Activated CD8-positive, alpha-beta memory T cell treated with anti-CD3 and anti-CD28 coated beads, Interleukin-2, amount 50 U/mL, for 1 hour (primary cell): Measurements from ENCODE around the gene ABCB1.
"Not testable (repeated sequence)": the region's sequence is repeated elsewhere in the genome, so short reads cannot be mapped to it uniquely, and the experiment has no call there.

ENCODE experiments used
- DNase-seq: peaks from one replicate; pipeline ENCODE4 v3.0.0-alpha.2; 2020; ENCODE audit errors: extremely low read depth

Gene ABCB1

GRCh38 chr7:87575521-87575920 is 25.2 kb downstream of the ABCB1 start:
- DNase-seq, result no peak

DNA sequence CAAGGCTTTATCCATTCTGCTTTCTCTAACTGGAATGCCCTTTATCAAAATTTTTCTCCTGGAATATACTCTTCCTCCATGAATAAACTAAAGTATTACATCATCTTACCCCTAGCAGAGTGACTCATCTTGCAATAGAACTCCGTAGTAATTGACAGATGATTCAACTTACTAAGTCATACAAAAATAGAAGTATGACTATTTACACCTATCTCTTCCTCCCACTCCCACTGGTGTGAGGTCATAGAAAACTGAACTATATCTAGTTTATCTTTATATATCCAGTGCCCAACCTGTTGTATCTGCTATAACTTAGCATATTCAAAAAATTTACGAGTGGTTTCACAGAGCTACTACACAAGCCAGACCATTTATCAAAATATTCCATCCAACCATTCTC is 26.1 kb downstream of the ABCB1 start:
- DNase-seq, result no peak

DNA sequence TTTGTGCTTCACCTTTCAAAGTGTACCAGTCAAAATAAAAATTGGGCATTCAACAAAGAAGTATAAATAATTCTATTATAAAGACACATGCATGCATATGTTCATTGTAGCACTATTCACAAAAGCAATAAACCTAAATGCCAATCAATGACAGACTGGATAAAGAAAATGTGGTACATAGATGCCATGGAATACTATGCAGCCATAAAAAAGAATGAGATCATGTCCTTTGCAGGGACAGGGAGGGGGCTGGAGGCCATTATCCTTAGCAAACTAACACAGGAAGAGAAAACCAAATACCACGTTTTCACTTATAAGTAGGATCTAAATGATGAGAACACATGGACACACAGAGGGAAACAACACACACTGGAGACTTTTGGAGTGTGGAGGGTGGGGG is 28.2 kb downstream of the ABCB1 start:
- DNase-seq, result not testable (repeated sequence)

DNA sequence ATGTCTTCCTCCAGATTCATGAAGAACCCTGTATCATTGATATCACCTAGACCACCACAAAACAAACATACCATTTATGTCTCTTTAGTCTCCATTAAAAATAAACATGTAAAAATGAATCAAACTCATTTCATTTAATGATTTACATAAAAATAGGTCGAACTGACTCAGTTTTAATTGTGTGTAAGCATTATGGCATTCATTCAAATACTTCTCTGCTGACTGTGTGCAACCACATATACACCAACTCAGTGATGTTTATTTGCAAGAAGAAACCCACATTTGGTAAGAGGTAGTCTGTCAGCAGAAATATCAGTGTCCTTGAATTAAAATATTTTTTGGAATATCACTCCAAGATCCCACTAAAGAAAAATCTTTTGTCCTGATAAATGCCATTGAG is 30.5 kb downstream of the ABCB1 start:
- DNase-seq, result no peak

DNA sequence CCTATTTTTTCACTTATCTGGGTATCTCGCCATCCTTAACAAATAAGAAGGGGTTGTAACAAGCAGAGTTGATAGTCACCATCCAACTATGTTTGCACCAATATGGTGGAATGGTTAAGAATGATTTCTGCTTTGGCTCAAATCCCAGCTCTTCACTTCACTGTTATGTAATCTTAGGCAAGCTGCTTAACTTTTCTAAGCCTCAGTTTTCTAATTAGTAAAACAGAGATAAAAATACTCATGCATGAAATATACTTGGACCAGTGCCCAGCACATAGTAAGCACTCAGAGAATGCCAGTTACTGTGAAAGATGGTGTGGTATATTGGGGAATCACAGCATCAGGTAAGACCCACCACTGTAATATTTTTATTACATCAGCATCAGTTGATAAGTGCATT is 33.6 kb downstream of the ABCB1 start:
- no peak for DNase-seq

DNA sequence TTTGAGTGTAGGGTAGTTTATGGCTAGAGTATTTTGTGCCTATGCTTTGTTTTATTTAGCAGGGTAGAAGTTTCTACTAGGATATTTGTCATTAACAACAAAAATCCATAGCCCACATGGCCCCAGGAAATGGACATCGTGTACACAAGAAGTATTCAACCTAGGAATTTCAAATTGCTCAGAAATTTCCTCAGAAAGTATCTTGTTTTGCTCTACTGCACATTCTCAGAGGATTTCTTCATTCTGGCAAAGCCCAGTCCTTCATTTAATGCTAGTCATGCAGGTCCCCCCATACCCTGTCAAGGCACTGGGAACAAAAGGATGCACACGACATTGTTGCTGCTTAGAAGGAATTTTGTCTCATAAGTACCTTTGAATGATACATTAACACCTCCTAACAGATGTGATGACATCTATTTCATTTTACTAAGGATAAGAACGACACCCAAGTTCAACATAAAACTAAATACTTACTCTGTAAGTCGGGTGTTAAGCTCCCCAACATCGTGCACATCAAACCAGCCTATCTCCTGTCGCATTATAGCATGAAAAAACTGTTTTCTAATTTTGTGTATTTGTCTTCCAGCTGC is 34.3 kb downstream of the ABCB1 start:
- no peak for DNase-seq

DNA sequence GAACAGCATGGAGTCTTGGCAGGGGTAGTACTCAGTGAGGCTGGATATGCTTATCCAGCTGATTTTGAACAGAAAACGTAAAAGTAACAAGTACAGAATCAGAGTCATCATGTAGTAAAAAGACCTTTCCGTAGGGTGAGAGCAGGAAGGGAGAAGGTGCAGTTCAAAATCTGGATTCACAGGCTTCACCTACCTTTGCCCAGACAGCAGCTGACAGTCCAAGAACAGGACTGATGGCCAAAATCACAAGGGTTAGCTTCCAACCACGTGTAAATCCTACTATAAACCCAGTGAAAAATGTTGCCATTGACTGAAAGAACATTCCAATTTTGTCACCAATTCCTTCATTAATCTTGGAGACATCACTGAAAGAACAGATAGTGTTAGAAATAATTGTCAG is 34.8 kb downstream of the ABCB1 start:
- no peak for DNase-seq

DNA sequence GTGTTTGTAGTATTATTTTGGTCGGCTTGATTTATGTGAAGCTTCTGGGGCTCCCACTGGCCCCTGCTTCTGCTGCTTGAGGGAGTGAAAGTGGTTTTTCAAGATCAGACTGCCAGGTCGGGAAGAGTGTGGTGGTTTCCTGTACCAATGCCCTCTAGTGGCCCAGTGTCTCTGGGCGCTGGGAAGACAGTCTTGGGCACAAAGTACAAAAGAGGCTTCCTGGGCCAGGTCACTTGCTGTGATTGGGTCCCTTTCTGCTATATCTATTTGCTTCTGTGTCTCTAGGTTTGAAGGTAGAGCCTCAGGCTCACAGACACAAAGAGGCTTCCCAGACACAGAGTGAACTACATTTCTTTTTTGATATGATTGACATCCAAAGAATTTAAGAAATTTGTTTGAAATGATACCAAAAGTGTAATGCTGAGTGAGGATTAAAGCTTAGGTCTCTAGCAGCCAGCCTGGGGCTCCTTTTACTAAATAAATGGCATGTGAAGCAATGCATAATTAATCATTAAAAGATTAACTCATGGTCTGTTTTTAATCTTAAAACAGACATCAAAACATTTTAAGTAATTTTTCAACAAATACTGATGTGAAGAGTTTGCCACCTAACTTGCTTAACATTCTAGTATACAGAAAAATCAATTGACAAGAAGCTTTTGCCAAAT is 36.3 kb downstream of the ABCB1 start:
- no peak for DNase-seq

GRCh38 chr7:87561702-87562101 is 39.0 kb downstream of the ABCB1 start:
- no peak for DNase-seq

GRCh38 chr7:87561102-87561501 is 39.6 kb downstream of the ABCB1 start:
- no peak for DNase-seq

GRCh38 chr7:87552351-87552900 is 48.3 kb downstream of the ABCB1 start:
- no peak for DNase-seq

DNA sequence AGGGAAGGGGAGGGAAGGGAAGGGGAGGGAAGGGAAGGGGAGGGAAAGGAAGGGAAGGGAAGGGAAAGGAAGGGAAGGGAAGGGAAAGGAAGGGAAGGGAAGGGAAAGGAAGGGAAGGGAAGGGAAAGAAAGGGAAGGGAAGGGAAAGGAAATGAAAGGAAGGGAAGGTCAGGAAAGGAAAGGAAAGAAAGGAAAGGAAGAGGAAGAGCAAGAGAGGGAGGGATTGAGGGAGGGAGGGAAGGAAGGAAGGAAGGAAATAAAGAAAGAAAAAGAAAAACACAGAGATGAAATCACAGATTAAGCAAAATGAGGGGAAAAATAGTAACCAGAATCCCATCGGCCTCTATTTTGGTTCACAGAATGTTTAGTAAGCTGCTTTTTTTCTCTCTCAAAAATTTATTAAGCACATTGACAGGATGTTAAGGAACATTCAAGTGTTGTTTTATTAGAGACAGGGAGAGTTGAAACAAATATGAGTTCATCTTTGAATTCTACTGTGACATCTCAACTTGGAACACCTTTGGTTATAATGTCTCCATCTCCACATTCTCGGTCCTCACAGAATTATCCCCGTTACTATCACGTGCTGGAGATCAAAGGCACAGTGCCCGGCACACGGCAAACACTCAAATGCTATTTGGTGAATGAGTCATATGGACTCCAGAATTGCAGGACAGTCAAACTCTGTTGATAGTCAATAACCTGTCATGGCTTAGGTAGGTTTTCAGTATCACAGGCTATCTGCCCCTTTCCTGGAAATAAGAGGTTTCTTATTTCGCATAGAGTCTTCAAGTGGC is 52.4 kb downstream of the ABCB1 start:
- no peak for DNase-seq

DNA sequence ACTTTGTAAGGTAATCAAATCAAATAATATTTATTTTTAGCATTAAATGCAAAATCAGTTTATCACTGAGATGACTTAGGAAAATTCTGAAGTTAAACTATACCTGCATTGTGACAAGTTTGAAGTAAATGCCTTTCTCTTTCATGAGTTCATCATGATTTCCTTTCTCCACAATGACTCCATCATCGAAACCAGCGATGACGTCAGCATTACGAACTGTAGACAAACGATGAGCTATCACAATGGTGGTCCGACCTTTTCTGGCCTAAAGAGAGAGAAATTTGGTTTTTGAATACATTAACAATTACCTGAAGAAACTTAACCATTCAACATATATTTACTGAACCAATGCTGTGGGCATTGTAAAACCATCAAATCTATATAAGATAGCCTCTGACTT is 54.9 kb downstream of the ABCB1 start:
- DNase-seq, result no peak

DNA sequence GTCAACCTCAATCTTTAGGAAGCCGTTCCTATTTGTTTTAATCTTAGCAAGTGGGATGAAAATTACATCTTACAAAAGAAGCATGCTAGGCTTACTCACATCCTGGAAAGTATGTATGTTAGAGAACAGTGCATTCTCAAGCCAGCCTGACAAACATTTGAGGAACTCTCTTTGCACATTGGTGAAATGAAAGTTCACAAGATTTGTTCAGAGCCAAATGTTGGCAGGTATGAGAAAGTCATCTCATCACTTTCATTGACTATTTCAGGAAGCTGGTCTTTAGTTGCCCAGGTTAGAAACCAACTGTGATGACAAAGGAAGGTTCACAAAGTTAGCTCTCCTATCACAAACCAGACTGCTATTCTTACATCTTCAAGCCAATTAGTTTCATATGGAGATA is 57.1 kb downstream of the ABCB1 start:
- DNase-seq, result no peak

DNA sequence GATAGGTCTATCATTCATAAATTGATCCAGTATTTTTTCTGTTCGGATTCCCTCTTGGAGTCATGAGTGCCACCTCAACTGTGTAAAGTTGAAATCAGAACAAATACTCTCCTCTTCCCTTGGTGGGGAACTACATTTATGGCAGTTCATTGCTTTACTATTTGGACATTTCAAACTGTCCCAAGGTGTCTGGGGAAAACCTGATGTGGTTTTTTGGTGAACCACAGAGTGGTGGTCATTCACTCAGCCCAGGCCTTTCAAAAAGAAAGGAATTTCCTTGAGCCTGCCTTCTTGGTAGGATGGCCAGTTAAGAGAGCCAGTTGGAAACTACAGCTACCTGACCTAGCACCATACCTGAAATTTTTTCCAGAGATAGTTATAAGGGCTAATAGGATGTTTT is 59.0 kb downstream of the ABCB1 start:
- no peak for DNase-seq

DNA sequence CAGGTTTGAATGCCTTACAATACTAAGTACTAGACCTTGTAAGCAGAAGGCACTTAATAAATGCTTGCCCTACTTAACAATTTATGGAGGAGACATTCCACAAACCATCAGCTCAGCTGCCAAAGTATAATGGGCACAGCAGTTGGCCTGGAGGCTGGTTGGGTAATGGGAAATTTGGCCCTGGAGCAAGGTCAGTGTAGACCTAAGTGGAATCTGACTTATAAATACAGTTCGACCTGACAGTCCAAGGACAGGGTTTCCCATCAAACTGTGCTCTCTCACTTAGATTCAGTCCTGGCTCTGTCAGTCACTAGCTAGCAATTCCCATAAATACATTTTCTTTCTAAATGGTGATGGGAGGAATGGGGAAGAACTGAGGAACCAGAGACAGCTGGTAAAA is 62.6 kb downstream of the ABCB1 start:
- no peak for DNase-seq

DNA sequence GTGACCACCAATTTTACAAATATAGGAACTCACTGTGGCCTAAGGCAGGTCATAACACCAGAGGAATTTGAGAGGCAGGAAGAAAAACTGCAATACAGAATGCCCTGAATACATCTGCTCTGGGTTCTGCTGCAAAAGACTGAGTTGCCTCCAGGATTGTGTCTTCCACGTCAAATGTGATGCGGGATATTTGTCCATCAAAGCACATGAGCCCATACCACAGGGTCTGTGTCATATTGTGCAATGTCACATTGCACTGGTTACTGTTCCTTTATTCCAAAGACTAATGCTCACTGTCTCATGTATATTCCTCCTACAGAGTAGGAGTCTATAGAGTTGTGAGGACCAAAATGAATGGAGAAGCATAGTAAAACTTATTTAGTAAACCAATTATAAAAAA is 66.6 kb downstream of the ABCB1 start:
- no peak for DNase-seq

DNA sequence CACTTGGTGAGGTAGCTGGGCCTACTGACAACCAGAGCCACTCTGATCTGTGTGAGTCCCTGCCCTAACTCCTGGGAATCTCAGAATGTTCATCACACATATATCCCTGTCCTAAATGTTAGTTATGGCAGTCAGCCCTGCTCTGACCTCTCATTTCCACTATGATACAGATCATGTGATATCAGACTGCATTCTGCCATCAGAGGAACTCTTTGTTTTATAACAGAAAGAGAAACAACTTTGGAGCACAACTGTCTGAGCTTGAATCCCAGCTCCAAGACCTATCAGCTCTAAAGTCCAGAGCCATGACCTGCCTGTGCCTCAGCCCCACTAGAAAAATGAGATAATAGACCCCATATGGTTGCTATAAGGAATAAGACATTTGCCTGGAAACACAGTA is 70.6 kb downstream of the ABCB1 start:
- no peak for DNase-seq

GRCh38 chr7:87528730-87529129 is 72.0 kb downstream of the ABCB1 start:
- no peak for DNase-seq

GRCh38 chr7:87518735-87519134 is 81.9 kb downstream of the ABCB1 start:
- DNase-seq, result no peak

DNA sequence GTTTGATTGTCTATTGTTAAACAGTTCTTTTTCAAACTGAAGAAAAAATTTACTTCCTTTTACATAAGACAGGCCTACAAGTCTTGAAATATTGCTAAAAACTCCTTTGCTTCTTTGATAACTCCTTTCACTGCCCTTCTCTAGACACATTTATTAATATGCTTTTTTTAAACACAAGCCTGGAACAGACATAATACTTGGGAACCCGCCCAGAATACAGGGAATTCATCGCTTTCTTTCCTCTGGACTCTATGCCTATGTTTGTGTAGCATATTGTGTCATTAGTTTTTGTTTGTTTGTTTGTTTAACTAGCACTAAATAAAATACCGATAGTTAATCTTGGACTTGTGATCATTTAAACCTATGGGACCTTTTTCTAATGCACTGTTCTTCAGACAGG is 82.8 kb downstream of the ABCB1 start:
- DNase-seq, result no peak

DNA sequence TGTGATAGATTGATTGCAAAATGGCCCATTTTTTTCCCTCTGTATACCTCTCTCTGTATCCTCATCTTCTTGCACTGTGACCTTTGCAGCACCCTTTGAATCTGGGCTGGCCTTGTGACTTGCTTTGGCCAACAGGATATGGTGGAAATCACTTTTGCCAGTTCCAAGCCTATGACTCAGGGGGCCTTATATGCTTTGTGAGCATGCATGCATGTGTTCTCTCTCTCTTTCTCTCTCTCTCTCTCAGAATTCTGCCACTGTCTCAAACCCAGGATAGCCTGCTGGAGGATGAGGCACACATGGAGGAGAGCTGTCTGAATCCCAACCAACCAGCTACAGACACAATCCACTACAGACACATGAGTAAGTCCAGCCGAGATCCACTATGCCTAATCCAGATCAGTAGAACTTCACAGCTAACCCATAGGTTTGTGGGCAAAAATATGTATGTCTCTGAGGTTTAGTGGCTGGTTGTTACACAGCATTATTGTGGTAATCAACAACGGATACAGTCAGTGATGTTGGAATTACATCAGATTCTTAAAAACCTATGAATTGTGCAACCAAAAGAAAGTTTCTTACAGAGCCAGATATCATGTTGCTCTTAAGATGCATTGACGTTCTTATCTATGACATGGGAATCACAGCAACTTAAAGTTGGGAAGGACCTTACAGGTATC is 83.4 kb downstream of the ABCB1 start:
- no peak for DNase-seq
